HAP-1 (cell line): ENCODE measurements around the gene PRMT2.
A peak's percentile ranks its signal among the peaks of the same experiment; 100 is the strongest.
"Not testable (repeated sequence)": the region's sequence is repeated elsewhere in the genome, so short reads cannot be mapped to it uniquely, and the experiment has no call there.

Experiments
- DNase-seq, 2 experiments: peaks; one replicate each; pipeline ENCODE4 v3.0.0-alpha.2; 2016 to 2020; ENCODE audit warnings: low spot score in 2 of 2
- H3K27me3 ChIP-seq: fragments of 250-450 bp; sonication (Bioruptor Pico); 2 replicates; pipeline ENCODE4 v1.5.1; 2020; ENCODE audit warnings: low read depth, mild to moderate bottlenecking, moderate library complexity
- H3K36me3 ChIP-seq: fragments of 250-450 bp; sonication (Bioruptor Pico); replicated peaks from 2 replicates; pipeline ENCODE4 v1.5.1; 2020; ENCODE audit warnings: mild to moderate bottlenecking
- H3K4me1 ChIP-seq: fragments of 250-450 bp; sonication (Bioruptor Pico); 2 replicates; pipeline ENCODE4 v1.5.1; 2020; ENCODE audit warnings: mild to moderate bottlenecking
- H3K4me3 ChIP-seq: fragments of 250-450 bp; sonication (Bioruptor Pico); 2 replicates; pipeline ENCODE4 v1.5.1; 2020; ENCODE audit warnings: mild to moderate bottlenecking, moderate library complexity
- H3K9me3 ChIP-seq: fragments of 250-450 bp; sonication (Bioruptor Pico); 2 replicates; pipeline ENCODE4 v1.5.1; 2020; ENCODE audit warnings: mild to moderate bottlenecking, moderate library complexity
- in situ Hi-C: fragments of 300-500 bp; cut with MboI; formaldehyde crosslinking; loops from 3 replicates; pipeline ENCODE4 v1.14.3; 2020; ENCODE audit warnings: low sequenced_read_pairs, inconsistent platforms, mixed read lengths

Gene PRMT2

DNA sequence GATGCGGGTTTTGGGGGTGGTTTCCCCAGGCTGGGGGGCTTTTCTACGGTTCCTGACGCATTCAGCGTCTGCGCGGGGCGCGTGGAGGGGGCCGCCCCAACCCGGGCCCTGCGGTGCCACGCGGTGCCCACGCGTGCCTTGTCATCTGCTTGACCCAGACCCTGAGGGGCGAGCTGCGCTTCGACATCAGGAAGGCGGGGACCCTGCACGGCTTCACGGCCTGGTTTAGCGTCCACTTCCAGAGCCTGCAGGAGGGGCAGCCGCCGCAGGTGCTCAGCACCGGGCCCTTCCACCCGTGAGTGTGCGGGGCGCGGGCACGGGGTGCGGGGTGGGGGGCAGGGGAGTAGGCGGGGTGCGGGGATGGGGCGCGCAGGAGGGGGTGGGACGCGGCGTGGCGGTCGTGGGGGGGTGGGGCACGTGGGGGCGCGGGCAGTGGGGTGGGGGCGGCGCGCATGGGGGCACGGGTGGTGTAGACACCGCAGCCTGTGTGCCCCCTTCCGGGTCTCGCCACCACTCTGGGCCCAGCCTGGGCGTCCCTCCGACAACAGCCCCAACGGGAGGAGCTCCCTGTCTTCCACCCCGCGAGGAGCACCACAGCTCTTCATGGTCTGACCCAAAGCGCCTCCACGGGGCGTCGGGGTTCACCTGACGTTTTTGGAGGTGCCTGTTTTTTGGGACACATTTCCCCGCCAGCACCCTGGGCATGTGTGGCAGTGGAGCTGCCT is 26.3 kb downstream of the PRMT2 start:
- Histone ChIP-seq H3K9me3 (no peaks in the 10 kb centered on the region), H3K4me1 (no peaks in the 10 kb centered on the region), H3K27me3 (no peaks in the 10 kb centered on the region), H3K4me3 (no peak overlapping the region), H3K36me3 (peaks cover 3% of the 10 kb centered on the region)
- in situ Hi-C loops: no loop called here
- no peak for DNase-seq

DNA sequence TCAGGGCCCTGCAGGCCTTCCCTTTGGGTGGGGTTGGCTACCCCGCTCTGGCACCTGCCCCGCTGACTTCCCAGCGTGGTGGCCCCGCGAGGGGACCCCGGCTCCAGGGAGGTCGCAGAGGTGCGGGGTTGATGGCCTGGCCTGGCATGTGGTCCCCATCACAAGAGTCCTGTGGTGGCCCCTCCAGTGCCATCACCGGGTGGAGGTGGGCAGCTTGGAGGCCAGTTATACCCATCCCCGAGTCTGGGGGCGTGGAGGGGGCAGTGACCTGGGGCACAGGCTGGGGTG is 26.8 kb downstream of the PRMT2 start:
- in situ Hi-C loops: no loop called here
- Histone ChIP-seq H3K27me3 (no peaks in the 10 kb centered on the region), H3K4me1 (no peaks in the 10 kb centered on the region), H3K4me3 (no peak overlapping the region), H3K9me3 (no peaks in the 10 kb centered on the region), H3K36me3 (peaks cover 3% of the 10 kb centered on the region)
- no peak for DNase-seq

DNA sequence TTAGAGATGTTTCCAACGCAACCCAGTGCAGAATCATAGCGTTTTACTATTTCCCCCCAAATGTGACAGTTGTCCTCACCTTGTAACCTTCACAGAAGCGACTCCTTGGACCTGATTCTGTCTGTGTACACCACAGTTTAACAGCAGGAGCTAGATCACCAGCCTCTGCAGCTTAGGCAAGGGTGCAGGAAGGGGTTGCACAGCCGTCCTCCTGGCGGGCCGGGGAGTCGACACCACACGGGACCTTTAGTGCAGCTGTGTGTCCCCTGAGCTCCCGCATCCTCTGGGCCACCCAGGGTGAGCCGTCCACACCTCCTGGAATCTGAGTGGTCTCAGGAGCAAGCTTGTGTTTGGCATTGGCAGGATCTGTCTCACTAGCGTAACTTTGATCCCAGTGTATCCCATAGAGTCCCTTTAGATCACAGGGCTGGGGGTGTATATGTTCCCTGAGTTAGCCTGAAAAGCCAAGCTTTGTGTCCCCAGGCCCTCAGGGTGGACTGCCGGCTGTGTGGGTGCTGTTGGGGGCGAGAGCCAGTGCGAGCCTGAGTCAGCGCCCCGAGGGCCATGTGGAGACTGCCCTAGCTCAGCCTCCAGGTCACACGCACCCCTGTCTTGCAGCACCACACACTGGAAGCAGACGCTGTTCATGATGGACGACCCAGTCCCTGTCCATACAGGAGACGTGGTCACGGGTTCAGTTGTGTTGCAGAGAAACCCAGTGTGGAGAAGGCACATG is 27.5 kb downstream of the PRMT2 start:
- no peaks in the 10 kb centered on the region for H3K9me3 ChIP-seq
- H3K4me1 ChIP-seq: no peaks in the 10 kb centered on the region
- in situ Hi-C loops: no loop called here
- H3K36me3 ChIP-seq: peaks cover 3% of the 10 kb centered on the region
- no peak overlapping the region for H3K4me3 ChIP-seq
- no peak for DNase-seq
- no peaks in the 10 kb centered on the region for H3K27me3 ChIP-seq

DNA sequence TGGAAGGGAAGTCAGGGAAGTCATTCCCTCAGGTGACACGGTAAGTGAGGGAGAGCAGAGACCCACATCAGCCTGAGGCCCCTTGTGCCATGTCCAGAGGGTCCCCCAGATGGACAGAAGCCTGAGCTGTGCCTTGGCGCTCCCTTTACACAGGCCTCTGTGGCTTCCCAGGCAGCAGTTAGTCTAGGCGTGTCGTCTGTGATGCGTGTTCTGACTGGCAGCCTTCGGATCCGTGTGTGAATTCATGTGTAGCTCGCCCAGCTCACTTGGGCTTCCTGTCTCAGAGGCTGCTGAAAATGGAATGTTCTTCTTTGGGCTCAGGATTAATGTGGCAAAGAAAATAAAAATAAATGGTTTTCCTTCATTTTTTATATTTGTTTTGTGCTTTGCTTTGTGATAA is 28.3 kb downstream of the PRMT2 start:
- no peaks in the 10 kb centered on the region for H3K9me3 ChIP-seq
- no peaks in the 10 kb centered on the region for H3K27me3 ChIP-seq
- in situ Hi-C loops: no loop called here
- no peaks in the 10 kb centered on the region for H3K4me1 ChIP-seq
- H3K36me3 ChIP-seq: peaks cover 3% of the 10 kb centered on the region
- no peak for DNase-seq
- no peak overlapping the region for H3K4me3 ChIP-seq

DNA sequence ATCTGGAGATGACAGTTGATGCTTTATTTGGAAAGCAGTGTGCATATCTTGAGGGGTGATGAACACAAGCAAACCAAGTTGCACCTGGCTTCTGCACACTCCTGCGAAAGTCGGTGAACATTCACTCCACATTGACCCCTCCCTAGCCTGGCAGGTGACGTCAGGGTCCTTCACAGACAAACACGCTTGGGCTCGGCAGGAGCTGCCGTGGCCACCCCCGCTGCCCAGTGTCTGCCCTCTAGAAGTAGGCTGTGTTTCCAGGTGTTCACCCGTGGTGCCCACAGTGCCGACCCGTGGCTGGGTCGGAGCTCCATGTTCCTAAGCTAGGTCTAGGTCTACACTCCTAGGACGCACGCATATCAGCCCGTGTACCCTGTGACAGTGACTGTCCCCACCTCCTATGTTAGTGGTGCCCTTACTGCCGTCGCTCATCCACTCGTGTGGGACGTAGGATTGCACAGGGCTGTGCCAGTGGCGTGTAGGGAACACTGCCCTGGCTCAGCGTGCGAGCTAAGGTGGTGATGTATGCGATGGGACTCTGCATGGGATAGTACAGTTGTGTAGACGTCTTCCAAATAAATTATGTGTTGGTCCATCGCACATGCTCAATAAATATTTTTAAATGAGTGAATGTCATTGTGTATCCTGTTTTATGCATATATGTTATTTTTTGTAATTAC is 29.0 kb downstream of the PRMT2 start:
- Histone ChIP-seq H3K9me3 (no peaks in the 10 kb centered on the region), H3K36me3 (peaks cover 3% of the 10 kb centered on the region; the same call in 1 of the 2 replicates), H3K4me3 (no peak overlapping the region), H3K4me1 (no peaks in the 10 kb centered on the region), H3K27me3 (no peaks in the 10 kb centered on the region)
- in situ Hi-C loops: no loop called here
- DNase-seq: no peak

DNA sequence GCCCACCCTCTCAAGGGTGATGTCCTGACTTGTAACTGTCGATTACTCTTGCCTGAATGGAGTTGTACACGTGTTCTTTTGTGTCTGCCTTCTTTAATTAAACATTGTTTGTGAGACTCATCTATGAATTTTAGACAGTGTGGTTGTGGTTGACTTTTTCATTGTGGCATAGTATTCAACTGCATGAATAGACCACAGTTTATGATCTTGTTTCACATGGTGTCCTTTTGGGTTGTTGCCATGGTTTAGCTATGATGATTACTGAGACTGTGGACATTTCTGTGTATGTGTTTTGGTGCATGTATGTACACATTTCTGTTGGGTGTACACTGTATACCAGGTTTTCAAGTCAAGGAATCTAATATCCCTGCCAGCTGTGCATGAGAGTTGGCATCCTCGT is 30.1 kb downstream of the PRMT2 start:
- Histone ChIP-seq H3K4me3 (no peak overlapping the region), H3K4me1 (no peaks in the 10 kb centered on the region), H3K9me3 (no peaks in the 10 kb centered on the region), H3K36me3 (peaks cover 3% of the 10 kb centered on the region; the same call in 1 of the 2 replicates), H3K27me3 (no peaks in the 10 kb centered on the region)
- in situ Hi-C loops: no loop called here
- DNase-seq: no peak

DNA sequence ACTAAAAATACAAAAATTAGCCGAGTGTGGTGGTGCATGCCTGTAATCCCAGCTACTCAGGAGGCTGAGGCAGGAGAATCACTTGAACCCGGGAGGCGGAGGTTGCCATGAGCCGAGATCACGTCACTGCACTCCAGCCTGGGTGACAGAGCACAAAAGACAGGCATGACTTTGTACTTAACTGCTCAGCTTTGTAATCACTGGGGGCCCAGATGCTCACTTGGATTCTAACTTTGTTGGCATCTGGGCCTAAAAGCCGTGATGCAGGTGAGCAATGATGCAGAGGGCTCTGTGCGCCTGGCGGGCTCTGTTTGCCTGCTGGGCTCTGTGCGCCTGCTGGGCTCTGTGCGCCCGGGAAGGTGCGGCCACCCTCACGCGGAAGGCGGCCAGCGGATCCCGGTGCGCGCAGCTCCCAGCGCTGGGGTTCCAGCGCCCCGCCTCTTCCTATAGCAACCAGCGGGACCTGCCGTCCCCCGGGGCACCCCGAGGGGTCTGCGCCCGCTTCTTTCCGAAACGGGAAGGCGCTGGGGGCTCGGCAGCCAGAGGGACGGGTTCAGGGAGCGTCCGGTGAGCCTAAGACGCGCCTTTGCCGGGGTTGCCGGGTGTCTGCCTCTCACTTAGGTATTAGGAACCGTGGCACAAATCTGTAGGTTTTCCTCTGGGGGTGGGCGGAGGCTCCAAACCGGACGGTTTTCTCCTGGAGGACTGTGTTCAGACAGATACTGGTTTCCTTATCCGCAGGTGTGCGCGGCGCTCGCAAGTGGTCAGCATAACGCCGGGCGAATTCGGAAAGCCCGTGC is 31.7 kb downstream of the PRMT2 start:
- H3K4me1 ChIP-seq: peaks cover 4% of the 10 kb centered on the region; the same call in 1 of the 2 replicates
- H3K36me3 ChIP-seq: peaks cover 3% of the 10 kb centered on the region; the same call in 1 of the 2 replicates
- no peaks in the 10 kb centered on the region for H3K27me3 ChIP-seq
- DNase-seq: peak; percentile 14 to 57
- H3K9me3 ChIP-seq: no peaks in the 10 kb centered on the region
- peak overlapping the region; percentile 50 for H3K4me3 ChIP-seq
- in situ Hi-C loops: no loop called here

DNA sequence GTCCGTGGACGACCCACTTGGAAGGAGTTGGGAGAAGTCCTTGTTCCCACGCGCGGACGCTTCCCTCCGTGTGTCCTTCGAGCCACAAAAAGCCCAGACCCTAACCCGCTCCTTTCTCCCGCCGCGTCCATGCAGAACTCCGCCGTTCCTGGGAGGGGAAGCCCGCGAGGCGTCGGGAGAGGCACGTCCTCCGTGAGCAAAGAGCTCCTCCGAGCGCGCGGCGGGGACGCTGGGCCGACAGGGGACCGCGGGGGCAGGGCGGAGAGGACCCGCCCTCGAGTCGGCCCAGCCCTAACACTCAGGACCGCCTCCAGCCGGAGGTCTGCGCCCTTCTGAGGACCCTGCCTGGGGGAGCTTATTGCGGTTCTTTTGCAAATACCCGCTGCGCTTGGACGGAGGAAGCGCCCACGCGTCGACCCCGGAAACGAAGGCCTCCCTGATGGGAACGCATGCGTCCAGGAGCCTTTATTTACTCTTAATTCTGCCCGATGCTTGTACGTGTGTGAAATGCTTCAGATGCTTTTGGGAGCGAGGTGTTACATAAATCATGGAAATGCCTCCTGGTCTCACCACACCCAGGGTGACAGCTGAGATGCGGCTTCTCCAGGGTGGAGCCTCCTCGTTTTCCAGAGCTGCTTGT is 32.4 kb downstream of the PRMT2 start:
- Histone ChIP-seq H3K9me3 (no peaks in the 10 kb centered on the region), H3K4me3 (peak overlapping the region; percentile 50), H3K36me3 (peaks cover 3% of the 10 kb centered on the region; the same call in 1 of the 2 replicates), H3K27me3 (no peaks in the 10 kb centered on the region), H3K4me1 (peaks cover 4% of the 10 kb centered on the region; the same call in 1 of the 2 replicates)
- peak; percentile 46 to 75 for DNase-seq
- in situ Hi-C loops: no loop called here

DNA sequence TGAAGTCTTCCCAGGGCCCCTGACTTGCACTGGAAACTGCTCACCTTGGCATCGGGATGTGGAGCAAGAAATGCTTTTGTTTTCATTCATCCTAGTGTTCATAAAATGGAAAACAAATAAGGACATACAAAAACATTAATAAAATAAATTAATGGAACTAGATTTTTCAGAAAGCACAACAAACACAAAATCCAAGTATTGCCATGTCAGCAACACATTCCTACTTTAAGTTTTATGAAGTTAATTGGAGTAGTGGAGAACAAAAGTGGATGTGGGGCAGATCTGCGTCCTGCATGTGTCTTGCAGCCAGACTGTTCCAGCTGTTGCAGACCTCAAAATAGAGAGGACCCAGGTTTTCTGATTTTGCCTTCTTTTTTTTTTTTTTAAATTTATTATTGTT is 32.9 kb downstream of the PRMT2 start:
- Histone ChIP-seq H3K4me3 (peak overlapping the region; percentile 50), H3K4me1 (peaks cover 4% of the 10 kb centered on the region; the same call in 1 of the 2 replicates), H3K9me3 (no peaks in the 10 kb centered on the region), H3K36me3 (peaks cover 3% of the 10 kb centered on the region; the same call in 1 of the 2 replicates), H3K27me3 (no peaks in the 10 kb centered on the region)
- in situ Hi-C loops: no loop called here
- no peak for DNase-seq

DNA sequence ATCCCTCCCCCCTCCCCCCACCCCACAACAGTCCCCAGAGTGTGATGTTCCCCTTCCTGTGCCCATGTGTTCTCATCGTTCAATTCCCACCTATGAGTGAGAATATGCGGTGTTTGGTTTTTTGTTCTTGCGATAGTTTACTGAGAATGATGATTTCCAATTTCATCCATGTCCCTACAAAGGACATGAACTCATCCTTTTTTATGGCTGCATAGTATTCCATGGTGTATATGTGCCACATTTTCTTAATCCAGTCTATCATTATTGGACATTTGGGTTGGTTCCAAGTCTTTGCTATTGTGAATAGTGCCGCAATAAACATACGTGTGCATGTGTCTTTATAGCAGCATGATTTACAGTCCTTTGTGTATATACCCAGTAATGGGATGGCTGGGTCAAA is 33.4 kb downstream of the PRMT2 start:
- H3K27me3 ChIP-seq, H3K9me3 ChIP-seq, H3K36me3 ChIP-seq, DNase-seq, in situ Hi-C loops, H3K4me3 ChIP-seq, H3K4me1 ChIP-seq: not testable (repeated sequence)

DNA sequence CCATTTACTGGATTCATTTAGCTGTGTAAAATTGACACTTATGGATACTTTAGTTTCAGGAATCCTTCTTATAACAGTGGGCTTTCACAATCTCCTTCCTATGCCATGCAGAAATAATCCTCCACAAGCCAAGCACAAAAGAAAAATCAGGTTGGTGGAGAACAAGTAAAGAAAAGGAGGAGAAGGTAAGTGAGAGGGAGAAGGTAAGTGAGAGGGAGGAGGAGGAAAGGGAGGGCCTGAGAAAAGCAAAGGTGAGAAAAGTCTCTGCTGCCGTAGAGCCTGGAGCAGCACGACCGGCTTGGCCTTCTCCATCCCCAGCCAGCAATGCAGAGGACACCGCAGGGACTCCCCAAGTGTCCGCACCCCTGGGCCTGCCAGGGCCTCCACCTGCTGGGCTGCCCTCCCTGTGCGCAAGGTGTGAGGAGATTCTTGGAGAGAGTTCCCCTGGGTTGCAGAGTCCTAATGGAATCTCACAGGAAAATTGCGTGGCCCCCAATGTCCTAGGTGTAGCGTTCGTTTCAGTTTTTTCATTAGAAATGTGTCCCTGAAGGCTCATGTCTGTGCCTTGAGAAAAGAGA is 39.0 kb downstream of the PRMT2 start:
- Histone ChIP-seq H3K36me3 (no peaks in the 10 kb centered on the region), H3K4me3 (no peak overlapping the region), H3K27me3 (no peaks in the 10 kb centered on the region), H3K4me1 (peaks cover 4% of the 10 kb centered on the region; the same call in 1 of the 2 replicates), H3K9me3 (no peaks in the 10 kb centered on the region)
- in situ Hi-C loops: no loop called here
- no peak for DNase-seq

DNA sequence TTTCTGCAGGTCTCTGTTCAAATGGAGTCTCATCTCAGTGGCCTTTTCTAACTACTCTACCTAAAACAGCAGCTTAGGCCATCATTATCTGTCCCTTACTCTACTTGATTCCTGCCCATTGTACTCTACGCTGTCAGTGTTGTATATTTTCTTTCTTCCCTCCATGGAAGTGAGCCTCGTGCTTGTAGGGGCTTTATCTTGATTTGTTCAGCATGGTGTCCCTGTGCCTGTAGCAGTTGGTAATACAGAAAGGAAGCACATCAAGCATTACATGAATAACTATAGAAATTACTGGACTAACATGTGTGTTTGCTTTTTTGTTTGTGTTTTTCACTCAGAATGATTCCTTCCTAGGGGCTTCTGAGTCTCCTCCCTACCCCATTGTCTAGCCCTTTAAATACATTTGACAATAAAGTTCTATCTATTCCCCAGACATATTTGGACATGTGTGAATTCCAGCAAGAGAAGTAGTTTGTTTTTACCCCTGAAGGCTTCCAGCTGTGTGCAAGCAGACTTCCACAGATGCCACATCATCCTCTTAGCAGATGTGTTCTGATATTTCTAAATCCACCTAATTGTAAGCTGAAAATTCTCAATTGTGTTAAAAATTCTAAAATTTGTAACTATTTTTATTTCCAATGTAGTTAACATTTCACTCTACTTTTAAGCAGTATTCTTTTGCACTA is 40.3 kb downstream of the PRMT2 start:
- Histone ChIP-seq H3K4me3 (no peak overlapping the region), H3K4me1 (peaks cover 4% of the 10 kb centered on the region; the same call in 1 of the 2 replicates), H3K27me3 (no peaks in the 10 kb centered on the region), H3K9me3 (no peaks in the 10 kb centered on the region), H3K36me3 (no peaks in the 10 kb centered on the region)
- DNase-seq: no peak
- in situ Hi-C loops: no loop called here
